Measurements from ENCODE around the gene MIF4GD. TPM values are rescaled to one million over a fixed set of nuclear protein-coding genes. Genes with fewer than 3 reads are reported as not detected.
"Not testable (repeated sequence)": the region's sequence is repeated elsewhere in the genome, so short reads cannot be mapped to it uniquely, and the experiment has no call there.

The MIF4GD gene
- total RNA-seq, 1 experiment from 2014 or later: 14.7 TPM

DNA sequence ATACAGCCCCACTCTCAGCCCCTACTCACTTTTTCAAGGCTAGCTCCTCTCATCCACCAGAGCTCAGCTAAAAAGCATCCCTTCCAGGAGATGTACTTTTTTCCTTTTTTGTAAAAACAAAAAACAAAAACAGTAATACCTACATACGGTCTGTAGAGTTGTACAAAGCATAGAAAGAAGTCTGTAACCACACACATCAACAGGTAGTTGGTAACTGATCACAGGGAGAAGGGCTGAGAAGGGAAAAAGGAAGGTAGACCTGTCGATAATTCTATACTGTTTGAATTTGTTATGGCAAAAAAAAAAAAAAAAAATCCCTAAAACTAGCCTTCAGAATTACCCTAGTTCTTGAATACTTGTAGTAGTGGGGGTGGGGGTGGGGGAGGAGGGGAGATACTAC lies 17.3 kb upstream of the MIF4GD start:
- H3K36me3 ChIP-seq (ENCODE audit: insufficient read depth, low read length, poor library complexity, severe bottlenecking): peaks cover 13% of the 10 kb centered on the region
- TF ChIP-seq, protein P1, sequence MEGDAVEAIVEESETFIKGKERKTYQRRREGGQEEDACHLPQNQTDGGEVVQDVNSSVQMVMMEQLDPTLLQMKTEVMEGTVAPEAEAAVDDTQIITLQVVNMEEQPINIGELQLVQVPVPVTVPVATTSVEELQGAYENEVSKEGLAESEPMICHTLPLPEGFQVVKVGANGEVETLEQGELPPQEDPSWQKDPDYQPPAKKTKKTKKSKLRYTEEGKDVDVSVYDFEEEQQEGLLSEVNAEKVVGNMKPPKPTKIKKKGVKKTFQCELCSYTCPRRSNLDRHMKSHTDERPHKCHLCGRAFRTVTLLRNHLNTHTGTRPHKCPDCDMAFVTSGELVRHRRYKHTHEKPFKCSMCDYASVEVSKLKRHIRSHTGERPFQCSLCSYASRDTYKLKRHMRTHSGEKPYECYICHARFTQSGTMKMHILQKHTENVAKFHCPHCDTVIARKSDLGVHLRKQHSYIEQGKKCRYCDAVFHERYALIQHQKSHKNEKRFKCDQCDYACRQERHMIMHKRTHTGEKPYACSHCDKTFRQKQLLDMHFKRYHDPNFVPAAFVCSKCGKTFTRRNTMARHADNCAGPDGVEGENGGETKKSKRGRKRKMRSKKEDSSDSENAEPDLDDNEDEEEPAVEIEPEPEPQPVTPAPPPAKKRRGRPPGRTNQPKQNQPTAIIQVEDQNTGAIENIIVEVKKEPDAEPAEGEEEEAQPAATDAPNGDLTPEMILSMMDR (conservative IDR thresholded peaks at IDR 0.05; ENCODE audit: low read depth, low read length): no peak
- TF ChIP-seq EZH2 (IDR thresholded peaks at IDR 0.05; ENCODE audit: borderline replicate concordance, low read depth, low read length, poor library complexity, severe bottlenecking): no peak
- no TSS peak for BruUV-seq (replicated peaks)
- DNase-seq (ENCODE audit: low spot score): no peak
- CTCF ChIA-PET: no interaction called here
- no peaks in the 10 kb centered on the region for H3K9me3 ChIP-seq (ENCODE audit: low read depth, low read length, poor library complexity, severe bottlenecking)
- H3K4me3 ChIP-seq (ENCODE audit: low read depth, low read length, poor library complexity, severe bottlenecking): peak overlapping the region; percentile 87
- no peaks in the 10 kb centered on the region for H3K27me3 ChIP-seq (replicated peaks; ENCODE audit: insufficient read depth, low read depth, low read length, poor library complexity)
- POLR2A ChIA-PET (ENCODE audit: low non-redundant PET): no interaction called here
- H3K27ac ChIP-seq (ENCODE audit: low read depth, low read length, poor library complexity, severe bottlenecking): peak overlapping the region; percentile 90
- H3K4me1 ChIP-seq (ENCODE audit: insufficient read depth, low read length, poor library complexity, severe bottlenecking): no peaks in the 10 kb centered on the region
- intact Hi-C loops (cut with micrococcal nuclease; ENCODE audit: unreplicated experiment): no loop called here

DNA sequence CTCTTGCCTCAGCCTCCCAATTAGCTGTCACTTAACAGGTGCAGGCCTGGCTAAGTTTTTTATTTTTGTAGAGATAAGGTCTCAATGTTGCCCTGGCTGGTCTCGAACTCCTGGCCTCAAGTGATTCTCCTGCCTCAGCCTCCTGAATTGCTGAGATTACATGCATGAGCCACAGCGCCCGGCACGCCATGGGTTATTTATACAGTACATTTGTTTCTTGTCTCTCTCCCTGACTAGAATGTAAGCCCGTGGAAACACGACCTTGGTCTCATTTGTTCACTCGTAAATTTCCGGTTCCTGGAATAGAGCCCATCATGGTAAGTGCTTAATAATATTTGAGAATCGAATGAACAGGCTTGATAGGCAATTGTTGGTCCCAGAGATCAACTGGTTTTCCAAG lies 16.2 kb upstream of the MIF4GD start:
- DNase-seq (ENCODE audit: low spot score): no peak
- no peak overlapping the region for H3K4me3 ChIP-seq (ENCODE audit: low read depth, low read length, poor library complexity, severe bottlenecking)
- CTCF ChIA-PET: no interaction called here
- peaks cover 13% of the 10 kb centered on the region for H3K36me3 ChIP-seq (ENCODE audit: insufficient read depth, low read length, poor library complexity, severe bottlenecking)
- H3K4me1 ChIP-seq (ENCODE audit: insufficient read depth, low read length, poor library complexity, severe bottlenecking): no peaks in the 10 kb centered on the region
- POLR2A ChIA-PET (ENCODE audit: low non-redundant PET): no interaction called here
- BruUV-seq (replicated peaks): no TSS peak
- H3K27ac ChIP-seq (ENCODE audit: low read depth, low read length, poor library complexity, severe bottlenecking): no peak overlapping the region
- intact Hi-C loops (cut with micrococcal nuclease; ENCODE audit: unreplicated experiment): no loop called here
- no peaks in the 10 kb centered on the region for H3K9me3 ChIP-seq (ENCODE audit: low read depth, low read length, poor library complexity, severe bottlenecking)
- no peaks in the 10 kb centered on the region for H3K27me3 ChIP-seq (replicated peaks; ENCODE audit: insufficient read depth, low read depth, low read length, poor library complexity)
- TF ChIP-seq EZH2 (IDR thresholded peaks at IDR 0.05; ENCODE audit: borderline replicate concordance, low read depth, low read length, poor library complexity, severe bottlenecking): no peak
- TF ChIP-seq, protein P1 (conservative IDR thresholded peaks at IDR 0.05; ENCODE audit: low read depth, low read length): no peak

DNA sequence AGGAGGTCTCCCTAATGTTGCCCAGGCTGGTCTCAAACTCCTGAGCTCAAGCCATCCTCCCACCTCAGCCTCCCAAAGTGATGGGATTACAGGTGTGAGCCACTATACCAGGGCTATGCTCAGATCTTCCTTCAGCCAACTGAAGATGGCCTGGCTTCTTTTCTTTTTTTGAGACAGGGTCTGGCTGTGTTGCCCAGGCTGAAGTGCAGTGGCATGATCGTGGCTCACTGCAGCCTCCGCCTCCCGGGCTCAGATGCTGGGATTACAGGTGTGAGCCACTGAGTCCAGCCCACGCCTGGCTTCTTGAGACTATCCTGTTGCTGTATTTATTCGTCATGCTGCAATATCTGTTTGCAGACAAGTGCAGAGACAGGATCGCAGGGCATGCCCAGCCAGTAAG lies 14.1 kb upstream of the MIF4GD start:
- intact Hi-C loops (cut with micrococcal nuclease; ENCODE audit: unreplicated experiment): no loop called here
- BruUV-seq (replicated peaks): no TSS peak
- Histone ChIP-seq H3K4me1 (ENCODE audit: insufficient read depth, low read length, poor library complexity, severe bottlenecking) (no peaks in the 10 kb centered on the region), H3K36me3 (ENCODE audit: insufficient read depth, low read length, poor library complexity, severe bottlenecking) (peaks cover 13% of the 10 kb centered on the region), H3K4me3 (ENCODE audit: low read depth, low read length, poor library complexity, severe bottlenecking) (no peak overlapping the region), H3K27me3 (replicated peaks; ENCODE audit: insufficient read depth, low read depth, low read length, poor library complexity) (no peaks in the 10 kb centered on the region), H3K9me3 (ENCODE audit: low read depth, low read length, poor library complexity, severe bottlenecking) (no peaks in the 10 kb centered on the region), H3K27ac (ENCODE audit: low read depth, low read length, poor library complexity, severe bottlenecking) (no peak overlapping the region)
- DNase-seq (ENCODE audit: low spot score): no peak
- ChIA-PET CTCF (no interaction called here), POLR2A (ENCODE audit: low non-redundant PET) (interaction anchor here (0.7 kb wide), 1 partner anchor 325 kb away, joined by 22 read pairs; no protein-coding TSS in a partner anchor)
- TF ChIP-seq EZH2 (IDR thresholded peaks at IDR 0.05; ENCODE audit: borderline replicate concordance, low read depth, low read length, poor library complexity, severe bottlenecking): no peak
- TF ChIP-seq, protein P1 (conservative IDR thresholded peaks at IDR 0.05; ENCODE audit: low read depth, low read length): no peak

DNA sequence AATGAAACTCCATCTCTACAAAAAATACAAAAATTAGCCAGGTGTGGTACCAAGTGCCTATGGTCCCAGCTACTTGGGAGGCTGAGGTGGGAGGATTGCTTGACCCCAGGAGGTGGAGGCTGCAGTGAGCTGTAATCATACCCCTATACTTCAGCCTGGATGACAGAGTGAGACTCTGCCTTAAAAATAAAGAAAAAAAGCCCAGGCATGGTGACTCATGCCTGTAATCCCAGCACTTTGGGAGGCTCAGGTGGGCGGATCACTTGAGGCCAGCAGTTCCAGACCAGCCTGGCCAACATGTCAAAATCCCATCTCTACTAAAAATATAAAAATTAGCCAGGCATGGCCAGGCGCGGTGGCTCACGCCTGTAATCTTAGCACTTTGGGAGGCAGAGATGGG lies 9.2 kb upstream of the MIF4GD start:
- BruUV-seq (replicated peaks); H3K27ac ChIP-seq (ENCODE audit: low read depth, low read length, poor library complexity, severe bottlenecking); H3K4me3 ChIP-seq (ENCODE audit: low read depth, low read length, poor library complexity, severe bottlenecking); H3K4me1 ChIP-seq (ENCODE audit: insufficient read depth, low read length, poor library complexity, severe bottlenecking); intact Hi-C loops (cut with micrococcal nuclease; ENCODE audit: unreplicated experiment); POLR2A ChIA-PET (ENCODE audit: low non-redundant PET); DNase-seq (ENCODE audit: low spot score); H3K27me3 ChIP-seq (replicated peaks; ENCODE audit: insufficient read depth, low read depth, low read length, poor library complexity); H3K9me3 ChIP-seq (ENCODE audit: low read depth, low read length, poor library complexity, severe bottlenecking); H3K36me3 ChIP-seq (ENCODE audit: insufficient read depth, low read length, poor library complexity, severe bottlenecking): not testable (repeated sequence)
- CTCF ChIA-PET: interaction anchor here (0.7 kb wide), 1 partner anchor 132 kb away, joined by 4 read pairs; no protein-coding TSS in a partner anchor
